Karpas-422 (cell line): ENCODE results near the gene SERPINA3. TPM values are rescaled to one million over a fixed set of nuclear protein-coding genes. Genes with fewer than 3 reads are reported as not detected.

ENCODE experiments used
- DNase-seq: peaks from one replicate; pipeline ENCODE4 v3.0.0-alpha.2; 2015
- H2AFZ ChIP-seq: fragments of 200-600 bp; sonication (generic); 2 replicates; pipeline ENCODE4 v1.6.1; 2014; ENCODE audit warnings: antibody characterized with exemption, low read length, mixed read lengths
- H3K27ac ChIP-seq: fragments of 200-600 bp; sonication (generic); 2 replicates; pipeline ENCODE4 v1.5.1; 2014; ENCODE audit warnings: mild to moderate bottlenecking, low read length, moderate library complexity
- H3K27me3 ChIP-seq: fragments of 200-600 bp; sonication (generic); 2 replicates; pipeline ENCODE4 v1.6.1; 2014; ENCODE audit warnings: low read length, mixed read lengths
- H3K36me3 ChIP-seq: fragments of 200-600 bp; sonication (generic); 2 replicates; pipeline ENCODE4 v1.6.1; 2014; ENCODE audit warnings: low read length, mixed read lengths; ENCODE audit not compliant: insufficient read depth
- H3K4me1 ChIP-seq: fragments of 200-600 bp; sonication (generic); 2 replicates; pipeline ENCODE4 v1.6.1; 2014; ENCODE audit warnings: mild to moderate bottlenecking, low read length, mixed read lengths
- H3K4me2 ChIP-seq: fragments of 200-600 bp; sonication (generic); 2 replicates; pipeline ENCODE4 v1.6.1; 2014; ENCODE audit warnings: low read length, low read depth, mild to moderate bottlenecking; ENCODE audit not compliant: poor library complexity, severe bottlenecking
- H3K4me3 ChIP-seq: fragments of 200-600 bp; sonication (generic); 2 replicates; pipeline ENCODE4 v1.5.1; 2014; ENCODE audit warnings: mild to moderate bottlenecking, antibody characterized with exemption, low read length, mixed read lengths
- H3K79me2 ChIP-seq: fragments of 200-600 bp; sonication (generic); 2 replicates; pipeline ENCODE4 v1.6.1; 2014; ENCODE audit warnings: mild to moderate bottlenecking, low read length, mixed read lengths
- H3K9ac ChIP-seq: fragments of 200-600 bp; sonication (generic); 2 replicates; pipeline ENCODE4 v1.6.0; 2014; ENCODE audit warnings: low read length
- H3K9me2 ChIP-seq: fragments of 200-600 bp; sonication (generic), shearing (Covaris generic); replicated peaks from 2 replicates; pipeline ENCODE4 v1.6.0; 2014; ENCODE audit warnings: mild to moderate bottlenecking, low read length, moderate library complexity; ENCODE audit not compliant: insufficient read depth
- H3K9me3 ChIP-seq: fragments of 300-700, 200-600 bp; sonication (generic); 2 replicates; pipeline ENCODE4 v1.6.1; 2014; ENCODE audit warnings: low read length, mixed read lengths
- H4K20me1 ChIP-seq: fragments of 200-600 bp; sonication (generic); 2 replicates; pipeline ENCODE4 v1.6.1; 2014; ENCODE audit warnings: mild to moderate bottlenecking, antibody characterized with exemption, low read length, low read depth; ENCODE audit not compliant: insufficient read depth
- total RNA-seq: library from RNA; depleted of rRNA; stranded (reverse); fragments of >200 nt; shearing (Covaris generic); gene quantifications from 2 replicates; pipeline ENCODE4 v1.2.3, GENCODE V29; 2014; ENCODE audit warnings: low replicate concordance

The SERPINA3 gene
- total RNA-seq, 1 experiment from 2014 or later, result not detected

- Histone ChIP-seq H3K27ac (no peak within 1 kb of the TSS), H3K4me3 (no peak within 1 kb of the TSS), H3K79me2 (no peaks in the 10 kb centered on the region), H2AFZ (no peak within 1 kb of the TSS), H3K9me2 (no peaks in the 10 kb centered on the region), H3K27me3 (0 out of 2 replicates have a peak, but pooled peaks cover 3% of the 10 kb centered on the region), H3K4me2 (no peak within 1 kb of the TSS), H3K4me1 (no peaks in the 10 kb centered on the region), H3K9ac (no peak within 1 kb of the TSS), H3K9me3 (no peaks in the 10 kb centered on the region), H4K20me1 (no peaks in the 10 kb centered on the region), H3K36me3 (no peaks in the 10 kb centered on the region)
- DNase-seq, result no peak
These were observed 30.8 kb upstream of the SERPINA3 start, which contains the start of gene SERPINA5 for GRCh38 chr14:94581127-94581999. Gene SERPINA5 (plus strand): TSS chr14:94581426. CDS start chr14:94587363, 5,937 bp downstream.

GRCh38 chr14:94582199-94582750, 29.9 kb upstream of the SERPINA3 start:
- H3K9ac ChIP-seq, result no peak overlapping the region
- H3K9me2 ChIP-seq, result no peaks in the 10 kb centered on the region
- no peak for DNase-seq
- no peaks in the 10 kb centered on the region for H3K4me1 ChIP-seq
- no peak overlapping the region for H3K4me3 ChIP-seq
- no peak overlapping the region for H3K27ac ChIP-seq
- H3K9me3 ChIP-seq, result no peaks in the 10 kb centered on the region
- H3K36me3 ChIP-seq, result no peaks in the 10 kb centered on the region
- no peak overlapping the region for H3K4me2 ChIP-seq
- no peak overlapping the region for H2AFZ ChIP-seq
- 0 out of 2 replicates have a peak, but pooled peaks cover 3% of the 10 kb centered on the region for H3K27me3 ChIP-seq
- no peaks in the 10 kb centered on the region for H3K79me2 ChIP-seq
- H4K20me1 ChIP-seq, result no peaks in the 10 kb centered on the region

- no peak overlapping the region for H3K9ac ChIP-seq
- no peak overlapping the region for H3K27ac ChIP-seq
- H3K4me2 ChIP-seq, result no peak overlapping the region
- H3K4me3 ChIP-seq, result no peak overlapping the region
- H3K36me3 ChIP-seq, result no peaks in the 10 kb centered on the region
- no peak overlapping the region for H2AFZ ChIP-seq
- DNase-seq, result no peak
- H4K20me1 ChIP-seq, result no peaks in the 10 kb centered on the region
- 0 out of 2 replicates have a peak, but pooled peaks cover 3% of the 10 kb centered on the region for H3K27me3 ChIP-seq
- no peaks in the 10 kb centered on the region for H3K4me1 ChIP-seq
- no peaks in the 10 kb centered on the region for H3K9me3 ChIP-seq
- no peaks in the 10 kb centered on the region for H3K79me2 ChIP-seq
- H3K9me2 ChIP-seq, result no peaks in the 10 kb centered on the region
These were observed 29.3 kb upstream of the SERPINA3 start for GRCh38 chr14:94582851-94583250.

DNA sequence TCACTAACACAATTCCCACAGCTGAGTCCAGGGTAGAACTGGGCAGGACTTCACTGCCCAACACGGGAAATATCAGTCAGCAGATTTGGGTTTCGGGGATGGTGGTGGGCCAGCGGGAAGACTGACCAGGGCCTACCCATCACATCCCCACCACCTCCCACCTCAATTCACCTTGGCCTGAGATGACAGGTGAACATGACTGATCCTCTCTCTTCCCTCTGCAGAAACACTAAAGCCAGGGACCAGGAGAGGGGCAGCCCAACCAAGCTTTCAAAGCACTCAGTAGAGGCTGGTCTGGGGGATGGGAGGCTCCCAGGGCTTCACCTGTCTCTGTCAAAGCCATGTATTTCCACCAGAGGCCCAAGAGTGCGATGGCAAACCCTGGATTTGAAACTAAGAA, 28.6 kb upstream of the SERPINA3 start:
- no peak overlapping the region for H2AFZ ChIP-seq
- H3K4me2 ChIP-seq, result no peak overlapping the region
- no peaks in the 10 kb centered on the region for H3K36me3 ChIP-seq
- no peaks in the 10 kb centered on the region for H3K4me1 ChIP-seq
- no peak overlapping the region for H3K4me3 ChIP-seq
- 0 out of 2 replicates have a peak, but pooled peaks cover 3% of the 10 kb centered on the region for H3K27me3 ChIP-seq
- H3K79me2 ChIP-seq, result no peaks in the 10 kb centered on the region
- no peaks in the 10 kb centered on the region for H3K9me2 ChIP-seq
- H3K9me3 ChIP-seq, result no peaks in the 10 kb centered on the region
- H3K27ac ChIP-seq, result no peak overlapping the region
- no peak for DNase-seq
- H4K20me1 ChIP-seq, result no peaks in the 10 kb centered on the region
- no peak overlapping the region for H3K9ac ChIP-seq

- H3K4me2 ChIP-seq, result no peak overlapping the region
These were observed 27.5 kb upstream of the SERPINA3 start for GRCh38 chr14:94584591-94585280.

GRCh38 chr14:94586635-94587034, 25.6 kb upstream of the SERPINA3 start:
- Histone ChIP-seq H3K9me2 (no peaks in the 10 kb centered on the region), H2AFZ (no peak overlapping the region), H3K4me1 (no peaks in the 10 kb centered on the region), H3K79me2 (no peaks in the 10 kb centered on the region), H3K27me3 (no peaks in the 10 kb centered on the region), H4K20me1 (no peaks in the 10 kb centered on the region), H3K36me3 (no peaks in the 10 kb centered on the region), H3K4me3 (no peak overlapping the region), H3K9me3 (no peaks in the 10 kb centered on the region), H3K27ac (no peak overlapping the region), H3K9ac (no peak overlapping the region), H3K4me2 (no peak overlapping the region)
- DNase-seq, result no peak

More at GRCh38 chr14:94584591-94585280, 27.5 kb upstream of the SERPINA3 start:
- DNase-seq, result no peak
- no peak overlapping the region for H3K4me3 ChIP-seq
- no peaks in the 10 kb centered on the region for H4K20me1 ChIP-seq
- H3K27ac ChIP-seq, result no peak overlapping the region
- no peaks in the 10 kb centered on the region for H3K9me3 ChIP-seq
- H3K27me3 ChIP-seq, result 0 out of 2 replicates have a peak, but pooled peaks cover 3% of the 10 kb centered on the region
- H2AFZ ChIP-seq, result no peak overlapping the region
- no peak overlapping the region for H3K9ac ChIP-seq
- no peaks in the 10 kb centered on the region for H3K4me1 ChIP-seq
- H3K79me2 ChIP-seq, result no peaks in the 10 kb centered on the region
- no peaks in the 10 kb centered on the region for H3K36me3 ChIP-seq
- H3K9me2 ChIP-seq, result no peaks in the 10 kb centered on the region

DNA sequence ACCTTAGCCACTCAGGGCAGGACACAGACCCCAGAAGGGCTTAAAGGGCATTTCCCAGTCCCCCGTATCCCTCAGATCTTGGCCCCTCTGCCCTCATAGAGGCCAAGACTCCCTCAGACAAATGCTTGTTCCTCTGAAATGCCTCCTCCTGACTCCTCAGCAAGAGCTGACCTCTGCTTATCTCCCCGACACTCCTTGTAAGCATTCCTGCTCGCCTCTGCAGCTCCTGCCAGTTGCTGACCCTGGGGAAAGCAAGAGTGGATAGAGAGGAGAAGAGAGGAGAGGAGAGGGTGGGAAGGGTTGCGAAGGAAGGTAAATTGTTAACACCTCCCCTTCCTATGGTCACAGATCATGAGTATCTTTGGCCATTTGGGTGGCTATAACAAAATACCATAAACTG, 23.9 kb upstream of the SERPINA3 start:
- no peak overlapping the region for H3K9ac ChIP-seq
- no peak for DNase-seq
- H3K9me3 ChIP-seq, result no peaks in the 10 kb centered on the region
- H3K9me2 ChIP-seq, result no peaks in the 10 kb centered on the region
- no peaks in the 10 kb centered on the region for H3K36me3 ChIP-seq
- H3K79me2 ChIP-seq, result no peaks in the 10 kb centered on the region
- H4K20me1 ChIP-seq, result no peaks in the 10 kb centered on the region
- no peak overlapping the region for H3K4me2 ChIP-seq
- no peak overlapping the region for H3K27ac ChIP-seq
- no peaks in the 10 kb centered on the region for H3K27me3 ChIP-seq
- H2AFZ ChIP-seq, result no peak overlapping the region
- H3K4me1 ChIP-seq, result no peaks in the 10 kb centered on the region
- H3K4me3 ChIP-seq, result no peak overlapping the region

GRCh38 chr14:94591073-94591472, 21.1 kb upstream of the SERPINA3 start:
- Histone ChIP-seq H2AFZ (no peak overlapping the region), H3K9me2 (no peaks in the 10 kb centered on the region), H3K4me1 (no peaks in the 10 kb centered on the region), H3K4me2 (no peak overlapping the region), H3K9ac (no peak overlapping the region), H3K27ac (no peak overlapping the region), H3K79me2 (no peaks in the 10 kb centered on the region), H3K9me3 (no peaks in the 10 kb centered on the region), H4K20me1 (no peaks in the 10 kb centered on the region), H3K36me3 (no peaks in the 10 kb centered on the region), H3K4me3 (no peak overlapping the region), H3K27me3 (no peaks in the 10 kb centered on the region)
- no peak for DNase-seq
